Naive B cell (primary cell): ENCODE measurements around the gene PAPLN. TPM values are rescaled to one million over a fixed set of nuclear protein-coding genes. Genes with fewer than 3 reads are reported as not detected.
A peak's percentile ranks its signal among the peaks of the same experiment; 100 is the strongest.

Source experiments
- ATAC-seq, 2 donors: fragments of 150-1000 bp; cut with Tn5 transposase; 2 replicates each; pipeline ENCODE4 v1.10.0; 2021; ENCODE audit warnings: low read depth in 2 of 2, mild to moderate bottlenecking in 2 of 2, moderate library complexity in 2 of 2
- DNase-seq: peaks from one replicate; pipeline ENCODE4 v3.0.0; 2022
- H3K27ac Mint-ChIP-seq, 6 donors: one replicate each; pipeline ENCODE4 v1.8.0; 2020 to 2022; ENCODE audit warnings: mild to moderate bottlenecking in 6 of 6, mixed read lengths in 6 of 6, moderate library complexity in 5 of 6, inconsistent platforms in 2 of 6
- H3K27me3 Mint-ChIP-seq, 3 donors: one replicate each; pipeline ENCODE4 v1.8.0; 2021 to 2022; ENCODE audit warnings: mixed read lengths in 3 of 3, mild to moderate bottlenecking in 1 of 3
- H3K36me3 Mint-ChIP-seq, 2 donors: one replicate each; pipeline ENCODE4 v1.8.0; 2020 to 2022; ENCODE audit warnings: mixed read lengths in 2 of 2, inconsistent platforms in 1 of 2, mild to moderate bottlenecking in 1 of 2
- H3K4me1 Mint-ChIP-seq, 3 donors: one replicate each; pipeline ENCODE4 v1.8.0; 2020 to 2022; ENCODE audit warnings: mixed read lengths in 3 of 3, inconsistent platforms in 1 of 3, mild to moderate bottlenecking in 1 of 3, moderate library complexity in 1 of 3
- H3K4me3 Mint-ChIP-seq, 8 donors: one replicate each; pipeline ENCODE4 v1.8.0; 2020 to 2022; ENCODE audit warnings: mild to moderate bottlenecking in 8 of 8, mixed read lengths in 8 of 8, moderate library complexity in 8 of 8, inconsistent platforms in 2 of 8
- H3K9me3 Mint-ChIP-seq, 7 donors: one replicate each; pipeline ENCODE4 v1.8.0; 2020 to 2022; ENCODE audit warnings: mixed read lengths in 7 of 7, mild to moderate bottlenecking in 5 of 7, inconsistent platforms in 2 of 7, moderate library complexity in 1 of 7
- polyA plus RNA-seq, 6 donors: library from polyadenylated mRNA; unstranded; fragments of 300-500 nt; fragmentation: Illumina TruSeq; gene quantifications; one replicate each; pipeline ENCODE4 v1.2.3, GENCODE V29; 2021; ENCODE audit warnings: low read depth in 6 of 6

The PAPLN gene
- polyA plus RNA-seq, 6 donors from 2014 or later, result 0.38 to 0.76 (median 0.59) TPM; not detected in 1

DNA sequence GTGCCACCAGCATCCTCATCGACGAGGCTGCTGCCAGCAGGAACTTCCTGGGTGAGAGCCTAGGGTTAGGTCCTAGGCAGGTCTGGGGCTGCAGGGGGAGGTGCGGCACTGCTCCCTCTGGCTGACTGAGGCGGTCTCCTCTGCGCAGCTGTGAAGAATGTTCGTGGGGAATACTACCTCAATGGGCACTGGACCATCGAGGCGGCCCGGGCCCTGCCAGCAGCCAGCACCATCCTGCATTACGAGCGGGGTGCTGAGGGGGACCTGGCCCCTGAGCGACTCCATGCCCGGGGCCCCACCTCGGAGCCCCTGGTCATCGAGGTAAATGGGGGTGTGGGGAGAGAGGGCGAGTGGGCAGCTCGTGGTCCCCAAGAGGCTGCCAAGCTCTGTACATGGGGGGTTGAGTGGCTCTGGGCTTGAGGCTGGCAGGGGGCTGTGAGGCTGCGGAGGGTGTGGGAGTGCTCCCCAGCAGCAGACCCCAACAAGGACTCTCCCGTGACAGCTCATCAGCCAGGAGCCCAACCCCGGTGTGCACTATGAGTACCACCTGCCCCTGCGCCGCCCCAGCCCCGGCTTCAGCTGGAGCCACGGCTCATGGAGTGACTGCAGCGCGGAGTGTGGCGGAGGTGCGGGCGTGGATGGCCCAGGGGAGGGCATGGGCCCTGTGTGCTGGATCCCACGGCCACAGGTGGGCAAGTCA is 14.4 kb downstream of the PAPLN start:
- no peak for DNase-seq

DNA sequence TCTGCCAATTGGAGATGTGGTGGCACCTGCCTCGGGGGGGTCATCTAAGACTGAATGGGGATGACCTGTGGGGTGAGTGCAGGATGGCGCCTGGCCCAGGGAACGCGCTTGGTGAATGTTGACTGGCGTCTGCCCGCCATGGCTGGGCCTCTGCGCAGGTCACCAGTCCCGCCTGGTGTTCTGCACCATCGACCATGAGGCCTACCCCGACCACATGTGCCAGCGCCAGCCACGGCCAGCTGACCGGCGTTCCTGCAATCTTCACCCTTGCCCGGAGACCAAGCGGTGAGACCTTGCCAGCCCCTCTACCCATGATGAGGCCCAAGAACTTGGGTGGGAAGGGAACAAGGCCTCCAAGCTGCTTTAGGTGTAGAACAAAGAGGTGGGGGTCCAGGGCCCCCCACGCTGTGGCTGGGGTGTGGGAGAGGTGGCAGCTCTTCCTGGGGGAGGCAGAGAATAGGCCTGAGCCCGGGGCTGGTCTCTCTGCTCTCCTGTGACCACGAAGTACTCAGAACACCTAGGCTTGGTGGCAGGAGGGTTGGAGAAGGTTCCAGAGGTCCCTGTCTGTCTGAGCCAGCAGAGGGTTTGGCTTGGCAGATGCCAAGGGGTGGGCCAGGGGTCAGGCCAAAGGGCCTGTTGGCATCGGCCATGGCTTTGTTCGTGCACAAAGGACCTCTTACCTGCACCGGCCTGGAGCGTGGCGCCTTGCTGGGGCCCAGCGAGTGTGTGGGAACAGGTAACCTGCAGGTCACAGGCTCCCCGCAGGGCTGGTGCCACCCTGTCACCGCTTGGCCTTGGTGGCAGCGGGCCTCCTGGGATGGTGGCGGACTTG is 15.4 kb downstream of the PAPLN start:
- Mint-ChIP-seq H3K27me3 (peaks cover 0 to under 1% (median 0%) of the 10 kb centered on the region in 3 donors), H3K9me3 (peaks cover 0 to under 1% (median 0%) of the 10 kb centered on the region in 7 donors), H3K4me1 (peaks cover 9 to 19% (median 15%) of the 10 kb centered on the region in 3 donors), H3K27ac (no peak overlapping the region), H3K4me3 (no peak overlapping the region), H3K36me3 (no peaks in the 10 kb centered on the region)
- DNase-seq (no peak), ATAC-seq (no peak)

More for the DNA sequence above, 14.4 kb downstream of the PAPLN start:
- Mint-ChIP-seq H3K27ac (peak overlapping the region in 1 of 6 donors; percentile 67), H3K9me3 (peaks cover 0 to 7% (median 0%) of the 10 kb centered on the region in 7 donors), H3K27me3 (peaks cover 0 to 7% (median 6%) of the 10 kb centered on the region in 3 donors), H3K4me3 (peak overlapping the region in 1 of 8 donors; percentile 18), H3K36me3 (no peaks in the 10 kb centered on the region), H3K4me1 (peaks cover 20 to 30% (median 25%) of the 10 kb centered on the region in 3 donors)
- ATAC-seq, result no peak

DNA sequence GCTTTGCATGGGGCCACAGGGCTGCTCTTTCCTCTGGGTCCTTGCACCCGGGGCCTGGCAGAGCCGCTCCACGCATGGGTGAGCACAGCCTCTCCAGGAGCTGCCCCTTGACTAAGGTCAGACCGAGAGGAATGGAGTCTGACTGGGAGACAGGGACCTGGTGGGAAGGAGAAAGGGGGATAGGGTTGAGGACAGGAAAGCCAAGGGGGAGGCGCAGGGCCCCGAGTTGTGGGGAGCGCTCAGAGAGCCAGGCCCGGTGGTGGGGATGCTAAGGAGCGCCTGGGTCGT is 16.0 kb downstream of the PAPLN start:
- Mint-ChIP-seq H3K4me3 (no peak overlapping the region), H3K4me1 (peaks cover 4 to 14% (median 9%) of the 10 kb centered on the region in 3 donors), H3K36me3 (no peaks in the 10 kb centered on the region), H3K27me3 (no peaks in the 10 kb centered on the region), H3K9me3 (no peaks in the 10 kb centered on the region), H3K27ac (no peak overlapping the region)
- no peak for DNase-seq
- no peak for ATAC-seq

DNA sequence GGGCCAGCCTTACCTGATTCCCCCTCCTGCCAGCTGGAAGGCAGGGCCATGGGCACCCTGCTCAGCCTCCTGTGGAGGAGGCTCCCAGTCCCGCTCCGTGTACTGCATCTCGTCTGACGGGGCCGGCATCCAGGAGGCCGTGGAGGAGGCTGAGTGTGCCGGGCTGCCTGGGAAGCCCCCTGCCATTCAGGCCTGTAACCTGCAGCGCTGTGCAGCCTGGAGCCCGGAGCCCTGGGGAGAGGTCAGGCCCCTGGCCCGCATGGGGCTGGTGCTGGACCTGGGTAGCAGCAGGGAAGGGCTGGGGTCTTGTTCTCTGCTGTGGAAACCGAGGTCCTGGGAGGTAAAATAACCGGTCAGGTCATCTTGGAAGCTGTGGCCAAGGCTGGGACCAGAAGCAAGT is 16.4 kb downstream of the PAPLN start:
- no peak overlapping the region for H3K27ac Mint-ChIP-seq
- no peak overlapping the region for H3K4me3 Mint-ChIP-seq
- DNase-seq (no peak), ATAC-seq (no peak)
- no peaks in the 10 kb centered on the region for H3K36me3 Mint-ChIP-seq
- H3K9me3 Mint-ChIP-seq, result no peaks in the 10 kb centered on the region
- no peaks in the 10 kb centered on the region for H3K27me3 Mint-ChIP-seq
- peaks cover 0 to 9% (median 5%) of the 10 kb centered on the region in 3 donors for H3K4me1 Mint-ChIP-seq

DNA sequence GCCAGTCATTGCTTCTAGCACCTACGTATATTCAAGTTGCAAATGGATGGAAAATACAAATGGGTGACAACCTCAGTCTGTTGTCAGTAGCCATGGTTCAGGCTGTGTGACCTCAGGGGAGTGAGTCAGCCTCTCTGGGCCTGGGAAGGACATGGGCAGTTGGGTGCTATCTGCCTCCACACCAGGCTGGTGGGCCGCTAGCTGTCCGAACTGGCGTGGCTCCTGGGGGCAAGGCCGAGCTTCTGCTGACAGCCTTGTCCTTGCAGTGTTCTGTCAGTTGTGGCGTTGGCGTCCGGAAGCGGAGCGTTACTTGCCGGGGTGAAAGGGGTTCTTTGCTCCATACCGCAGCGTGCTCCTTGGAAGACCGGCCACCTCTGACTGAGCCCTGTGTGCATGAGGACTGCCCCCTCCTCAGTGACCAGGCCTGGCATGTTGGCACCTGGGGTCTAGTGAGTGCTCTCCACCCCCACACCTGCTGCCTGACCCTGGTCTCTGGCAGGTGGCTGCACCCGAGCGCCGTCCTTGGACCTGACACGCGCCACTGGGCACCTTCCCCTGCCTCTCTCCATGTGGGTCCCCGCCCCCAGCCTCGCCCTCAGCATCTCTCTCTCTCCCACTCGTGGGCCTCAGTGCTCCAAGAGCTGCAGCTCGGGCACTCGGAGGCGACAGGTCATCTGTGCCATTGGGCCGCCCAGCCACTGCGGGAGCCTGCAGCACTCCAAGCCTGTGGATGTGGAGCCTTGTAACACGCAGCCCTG is 17.1 kb downstream of the PAPLN start:
- Mint-ChIP-seq H3K36me3 (no peaks in the 10 kb centered on the region), H3K27ac (no peak overlapping the region), H3K9me3 (no peaks in the 10 kb centered on the region), H3K4me3 (no peak overlapping the region), H3K4me1 (peaks cover 0 to 2% (median 0%) of the 10 kb centered on the region in 3 donors), H3K27me3 (no peaks in the 10 kb centered on the region)
- DNase-seq (no peak), ATAC-seq (no peak)

DNA sequence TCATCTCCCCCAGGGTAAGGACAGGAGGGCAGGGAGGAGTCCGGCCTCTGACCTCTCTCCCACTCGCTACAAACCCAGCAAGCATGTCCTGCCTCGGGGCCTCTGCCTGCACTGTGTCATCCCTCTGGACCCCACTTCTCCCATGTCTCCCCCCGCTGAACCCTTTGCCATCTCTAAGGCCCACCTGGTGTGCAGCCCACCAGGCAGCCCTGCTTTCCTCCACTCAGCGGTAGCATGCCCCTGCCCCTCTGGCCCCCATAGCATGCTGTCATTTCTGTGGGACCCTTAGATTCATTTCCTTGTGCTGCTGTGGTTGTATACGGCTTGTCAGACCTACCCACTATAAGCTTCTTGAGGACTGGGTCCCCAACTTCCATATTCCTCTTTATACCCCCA is 17.7 kb downstream of the PAPLN start:
- Mint-ChIP-seq H3K4me1 (no peaks in the 10 kb centered on the region), H3K27ac (peak overlapping the region in 1 of 6 donors; percentile 2), H3K36me3 (no peaks in the 10 kb centered on the region), H3K27me3 (no peaks in the 10 kb centered on the region), H3K4me3 (no peak overlapping the region), H3K9me3 (no peaks in the 10 kb centered on the region)
- ATAC-seq (no peak), DNase-seq (no peak)

DNA sequence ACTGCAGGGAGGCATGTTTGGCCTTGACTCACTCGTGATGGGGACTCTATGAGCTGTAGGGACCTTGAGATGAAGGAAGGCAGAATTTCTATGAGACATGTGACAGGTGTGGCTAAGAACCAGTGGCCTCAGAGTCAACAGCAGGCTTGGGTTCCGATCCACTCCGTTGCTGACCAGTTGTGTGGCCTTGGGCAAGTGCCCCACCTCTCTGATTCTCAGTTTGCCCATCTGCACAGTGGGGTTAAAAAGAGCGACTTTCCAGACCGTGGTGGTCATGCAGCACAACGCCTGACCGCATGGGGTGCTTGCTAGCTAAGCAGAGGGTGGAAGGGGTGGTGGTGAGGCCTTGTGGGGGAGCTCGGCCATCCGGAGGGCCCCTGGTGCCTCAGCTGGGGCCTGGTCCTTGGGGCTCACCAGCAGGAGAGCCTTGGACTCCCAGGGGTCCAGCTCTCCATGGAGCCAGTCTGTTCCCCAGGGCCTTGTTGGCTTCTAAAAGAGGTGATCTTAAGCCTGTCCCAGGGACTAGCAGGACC is 18.5 kb downstream of the PAPLN start:
- DNase-seq (no peak), ATAC-seq (no peak)
- Mint-ChIP-seq H3K27me3 (no peaks in the 10 kb centered on the region), H3K27ac (peak overlapping the region in 1 of 6 donors; percentile 2), H3K36me3 (no peaks in the 10 kb centered on the region), H3K4me3 (peak overlapping the region in 1 of 8 donors; percentile 77), H3K9me3 (no peaks in the 10 kb centered on the region), H3K4me1 (no peaks in the 10 kb centered on the region)

DNA sequence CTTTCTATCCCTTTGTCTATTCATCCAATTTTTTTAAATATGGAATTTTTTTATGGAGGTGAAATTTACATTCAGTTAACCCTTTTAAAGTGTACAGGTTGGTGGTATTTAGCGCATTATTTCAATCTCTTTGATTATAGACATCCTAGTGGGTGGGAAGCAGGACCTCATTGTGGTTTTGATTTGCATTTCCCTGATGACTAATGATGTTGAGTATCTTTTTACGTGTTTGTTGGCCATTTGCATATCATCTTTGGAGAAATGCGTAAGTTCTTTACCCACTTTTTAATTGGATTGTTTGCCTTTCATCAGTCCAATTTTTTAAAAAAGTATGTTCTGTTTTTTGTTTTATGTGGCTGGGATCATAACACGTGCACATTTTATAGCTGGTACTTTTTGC is 20.8 kb downstream of the PAPLN start:
- no peak overlapping the region for H3K27ac Mint-ChIP-seq

DNA sequence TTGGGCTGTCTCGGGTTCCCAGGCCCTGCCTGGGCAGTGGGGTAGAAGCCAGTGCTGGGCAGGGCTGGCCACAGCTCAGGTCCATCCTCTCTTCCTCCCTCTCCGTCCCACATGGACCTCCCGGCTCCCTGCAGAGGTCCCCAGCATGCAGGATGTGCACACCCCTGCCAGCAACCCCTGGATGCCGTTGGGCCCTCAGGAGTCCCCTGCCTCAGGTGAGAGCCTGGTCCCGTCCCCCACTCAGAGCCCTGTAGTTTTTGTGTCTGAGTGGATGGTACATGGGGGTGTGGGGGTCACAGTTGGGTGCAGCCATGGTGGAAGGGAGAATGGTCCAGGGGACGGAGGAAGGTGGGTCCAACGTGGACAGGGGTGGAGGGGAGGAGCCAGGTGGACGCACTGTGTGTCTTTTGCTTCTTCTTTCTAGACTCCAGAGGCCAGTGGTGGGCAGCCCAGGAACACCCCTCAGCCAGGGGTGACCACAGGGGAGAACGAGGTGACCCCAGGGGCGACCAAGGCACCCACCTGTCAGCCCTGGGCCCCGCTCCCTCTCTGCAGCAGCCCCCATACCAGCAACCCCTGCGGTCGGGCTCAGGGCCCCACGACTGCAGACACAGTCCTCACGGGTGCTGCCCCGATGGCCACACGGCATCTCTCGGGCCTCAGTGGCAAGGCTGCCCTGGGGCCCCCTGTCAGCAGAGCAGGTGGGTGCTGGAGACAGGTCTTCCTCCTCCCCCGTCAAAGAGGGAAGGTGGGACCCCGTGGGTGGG is 21.7 kb downstream of the PAPLN start:
- no peaks in the 10 kb centered on the region for H3K4me1 Mint-ChIP-seq
- peak overlapping the region in 1 of 6 donors; percentile 63 for H3K27ac Mint-ChIP-seq
- H3K27me3 Mint-ChIP-seq, result peaks cover 0 to 4% (median 0%) of the 10 kb centered on the region in 3 donors
- DNase-seq (no peak), ATAC-seq (no peak)
- no peaks in the 10 kb centered on the region for H3K9me3 Mint-ChIP-seq
- H3K4me3 Mint-ChIP-seq, result no peak overlapping the region
- H3K36me3 Mint-ChIP-seq, result no peaks in the 10 kb centered on the region

More for the DNA sequence above, 20.8 kb downstream of the PAPLN start:
- ATAC-seq, result peak in 1 of 2 donors; percentile 43
- Mint-ChIP-seq H3K4me1 (no peaks in the 10 kb centered on the region), H3K9me3 (no peaks in the 10 kb centered on the region), H3K27me3 (no peaks in the 10 kb centered on the region), H3K36me3 (no peaks in the 10 kb centered on the region), H3K4me3 (no peak overlapping the region)
- no peak for DNase-seq

DNA sequence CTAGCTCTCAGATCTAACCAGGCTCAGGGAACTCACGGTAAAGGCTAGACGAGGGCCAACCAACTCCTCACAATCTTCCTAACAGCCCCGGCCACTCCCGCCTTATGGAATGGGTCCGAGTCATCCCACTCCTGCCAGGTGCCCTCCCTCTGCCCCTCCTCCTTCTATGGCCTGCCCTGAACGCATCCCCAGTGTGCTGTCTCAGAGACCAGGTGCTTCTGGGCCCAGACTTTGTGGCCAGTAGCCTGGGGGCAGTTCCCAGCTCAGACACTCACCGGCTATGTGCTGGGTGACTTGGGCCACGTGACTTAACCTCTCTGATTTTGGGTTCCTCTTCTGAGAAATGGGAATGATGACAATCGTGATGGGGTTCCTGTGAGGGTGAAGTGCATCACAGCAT is 22.5 kb downstream of the PAPLN start:
- H3K4me3 Mint-ChIP-seq, result no peak overlapping the region
- no peaks in the 10 kb centered on the region for H3K4me1 Mint-ChIP-seq
- DNase-seq (no peak), ATAC-seq (no peak)
- peaks cover 0 to 6% (median 0%) of the 10 kb centered on the region in 3 donors for H3K27me3 Mint-ChIP-seq
- no peaks in the 10 kb centered on the region for H3K9me3 Mint-ChIP-seq
- no peak overlapping the region for H3K27ac Mint-ChIP-seq
- no peaks in the 10 kb centered on the region for H3K36me3 Mint-ChIP-seq

- H3K9me3 Mint-ChIP-seq, result no peaks in the 10 kb centered on the region
- no peak overlapping the region for H3K27ac Mint-ChIP-seq
- DNase-seq (no peak), ATAC-seq (no peak)
- H3K4me1 Mint-ChIP-seq, result no peaks in the 10 kb centered on the region
- H3K36me3 Mint-ChIP-seq, result no peaks in the 10 kb centered on the region
- H3K4me3 Mint-ChIP-seq, result no peak overlapping the region
- peaks cover 0 to 6% (median 0%) of the 10 kb centered on the region in 3 donors for H3K27me3 Mint-ChIP-seq
Measured at GRCh38 chr14:73260574-73260973, 23.3 kb downstream of the PAPLN start.

DNA sequence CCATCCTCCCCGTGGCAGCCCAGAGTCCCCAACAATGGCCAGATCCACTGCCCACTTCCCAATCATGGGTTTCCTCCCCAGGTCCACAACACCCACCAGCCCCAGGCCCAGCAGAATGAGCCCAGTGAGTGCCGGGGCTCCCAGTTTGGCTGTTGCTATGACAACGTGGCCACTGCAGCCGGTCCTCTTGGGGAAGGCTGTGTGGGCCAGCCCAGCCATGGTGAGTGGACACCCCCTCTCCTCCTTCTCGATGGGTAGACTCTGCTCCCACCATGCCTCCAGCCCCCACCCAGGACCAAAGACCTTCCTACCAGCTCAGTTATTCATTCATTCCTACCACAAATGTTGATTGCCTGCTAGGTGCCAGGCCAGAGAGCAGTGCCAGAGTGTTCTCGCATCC is 23.8 kb downstream of the PAPLN start:
- peaks cover 0 to 6% (median 0%) of the 10 kb centered on the region in 3 donors for H3K27me3 Mint-ChIP-seq
- H3K4me1 Mint-ChIP-seq, result no peaks in the 10 kb centered on the region
- no peak overlapping the region for H3K4me3 Mint-ChIP-seq

More for the DNA sequence above, 23.8 kb downstream of the PAPLN start:
- H3K27ac Mint-ChIP-seq, result peak overlapping the region in 1 of 6 donors; percentile 62
- no peaks in the 10 kb centered on the region for H3K9me3 Mint-ChIP-seq
- ATAC-seq (no peak), DNase-seq (no peak)
- H3K36me3 Mint-ChIP-seq, result no peaks in the 10 kb centered on the region
